ENCODE results near the gene GPR152. TPM values are rescaled to one million over a fixed set of nuclear protein-coding genes. Genes with fewer than 3 reads are reported as not detected.

Gene GPR152
- total and polyA plus RNA-seq, 2 of the 8 experiments (the other 6 are each of a cell fraction or from before 2014, with no cell fraction given), result not detected

GRCh38 chr11:67409261-67409666, 43.3 kb downstream of the GPR152 start:
- H2AFZ ChIP-seq (ENCODE audit: low read length), result no peak overlapping the region
- DNase-seq (ENCODE audit: low read depth in 1 of 2, low spot score in 2 of 2) (no peak), FAIRE-seq (no peak)
- ChIA-PET POLR2A (ENCODE audit: partially characterized antibody) (interaction anchor here (0.9 to 1.2 kb wide), 2 partner anchors 9 to 22 kb away, joined by 3 to 6 read pairs; no protein-coding TSS in a partner anchor), CTCF (ENCODE audit: partially characterized antibody) (no interaction called here)
- peak overlapping the region; percentile 17; the same call in 1 of the 2 replicates for H2BK12ac ChIP-seq (ENCODE audit: low read depth, low read length)
- WGBS, 2 experiments (ENCODE audit: extremely low coverage in 1 of 2, insufficient coverage in 1 of 2, insufficient read length in 1 of 2, insufficient replicate concordance in 2 of 2, low coverage in 1 of 2, low lambda C conversion rate in 2 of 2, missing lambda C conversion rate in 1 of 2), result 86% methylated on average over 21 of the region's 24 CpGs; no CpG with 5 or more reads in 1 of the 2 experiments
- no peaks in the 10 kb centered on the region for H3K79me2 ChIP-seq (ENCODE audit: control insufficient read depth in 1 of 2, insufficient read depth in 2 of 2, low read length in 2 of 2)
- H3K4me2 ChIP-seq (ENCODE audit: insufficient read depth in 1 of 2, low read depth in 2 of 2, low read length in 2 of 2), result no peak overlapping the region
- no peaks in the 10 kb centered on the region for H3K9me3 ChIP-seq (ENCODE audit: insufficient read depth in 2 of 2, low read depth in 1 of 2, low read length in 1 of 2)
- H3K4me3 ChIP-seq (ENCODE audit: extremely low read depth in 1 of 4, insufficient read depth in 2 of 4, low read depth in 3 of 4, low read length in 4 of 4), result no peak overlapping the region
- no peak overlapping the region for H3K56ac ChIP-seq (replicated peaks; ENCODE audit: insufficient read length, low read depth, low read length)
- H3K27ac ChIP-seq (ENCODE audit: low read depth, low read length), result no peak overlapping the region
- no peaks in the 10 kb centered on the region for H4K20me1 ChIP-seq (replicated peaks in 1 of 2; ENCODE audit: control insufficient read depth in 1 of 2, insufficient read depth in 2 of 2, low read length in 2 of 2)
- no peak overlapping the region for H4K5ac ChIP-seq (ENCODE audit: insufficient read length, low read depth, low read length)
- peaks cover 0 to 16% (median 5%) of the 10 kb centered on the region in 4 experiments; a peak in 4 of 7 replicates for H3K27me3 ChIP-seq (replicated peaks in 1 of 4; ENCODE audit: control insufficient read depth in 3 of 4, extremely low read depth in 1 of 4, insufficient read depth in 3 of 4, low read length in 3 of 4)
- H3K79me1 ChIP-seq (ENCODE audit: low read depth, low read length), result no peaks in the 10 kb centered on the region
- H2AK5ac ChIP-seq (ENCODE audit: low read depth, low read length), result no peak overlapping the region
- no peak overlapping the region for H4K91ac ChIP-seq (replicated peaks; ENCODE audit: insufficient read length, low read length)
- H3K36me3 ChIP-seq (ENCODE audit: control insufficient read depth in 2 of 4, insufficient read depth in 4 of 4, low read length in 3 of 4), result no peaks in the 10 kb centered on the region
- no peak overlapping the region for H2BK15ac ChIP-seq (ENCODE audit: low read length)
- H3K4me1 ChIP-seq (replicated peaks in 1 of 4; ENCODE audit: control insufficient read depth in 3 of 4, insufficient read depth in 4 of 4, low read length in 3 of 4), result peaks cover 0 to 11% (median 7%) of the 10 kb centered on the region in 4 experiments; a peak in 5 of 7 replicates
- no peak overlapping the region for H2BK120ac ChIP-seq (replicated peaks; ENCODE audit: low read depth, low read length)
- no peak overlapping the region for H3K9ac ChIP-seq (replicated peaks in 1 of 4; ENCODE audit: extremely low read depth in 1 of 4, low read depth in 3 of 4, low read length in 3 of 4)
- no peaks in the 10 kb centered on the region for H3K23me2 ChIP-seq (ENCODE audit: low read depth, low read length)
- H4K8ac ChIP-seq (ENCODE audit: extremely low read depth, insufficient read depth, low read length), result no peak overlapping the region; the same call in none of the 2 replicates
- H3K14ac ChIP-seq (ENCODE audit: insufficient read length), result no peak overlapping the region
- H2BK20ac ChIP-seq (ENCODE audit: low read length), result peak overlapping the region; percentile 21; the same call in 1 of the 2 replicates
- H2BK5ac ChIP-seq (ENCODE audit: low read depth, low read length), result peak overlapping the region; percentile 44; the same call in 1 of the 2 replicates
- H3K18ac ChIP-seq (ENCODE audit: extremely low read depth, low read length), result no peak overlapping the region
- no peak overlapping the region for H3K4ac ChIP-seq (replicated peaks; ENCODE audit: insufficient read length, low read depth, low read length)
- no peak overlapping the region for H3K23ac ChIP-seq (ENCODE audit: insufficient read length)
- TF ChIP-seq SUZ12 (IDR thresholded peaks at IDR 0.05; ENCODE audit: low read length) (no peak), ASH2L (IDR thresholded peaks at IDR 0.05; ENCODE audit: low read length) (no peak), ATF2 (IDR thresholded peaks at IDR 0.05; ENCODE audit: low read length) (no peak), SRF (IDR thresholded peaks at IDR 0.05; ENCODE audit: low read depth, low read length) (no peak), YY1 (IDR thresholded peaks at IDR 0.05; ENCODE audit: low read depth, low read length) (no peak), SIRT6 (IDR thresholded peaks at IDR 0.05; ENCODE audit: low read length) (no peak), MAFK (IDR thresholded peaks at IDR 0.05; ENCODE audit: low read depth, low read length) (no peak), FOSL1 (IDR thresholded peaks at IDR 0.05; ENCODE audit: insufficient read depth, low read depth, low read length) (no peak), BCL11A (IDR thresholded peaks at IDR 0.05; ENCODE audit: low read depth in 2 of 2, low read length in 2 of 2) (no peak), CEBPB (IDR thresholded peaks at IDR 0.05; ENCODE audit: low read depth, low read length) (no peak), GTF2F1 (IDR thresholded peaks at IDR 0.05; ENCODE audit: borderline replicate concordance, low read depth, low read length) (no peak)

Measured in H1 (cell line).